ENCODE results near the gene CHCT1.
A peak's percentile ranks its signal among the peaks of the same experiment; 100 is the strongest.
"Not testable (repeated sequence)": the region's sequence is repeated elsewhere in the genome, so short reads cannot be mapped to it uniquely, and the experiment has no call there.

CHCT1 gene

DNA sequence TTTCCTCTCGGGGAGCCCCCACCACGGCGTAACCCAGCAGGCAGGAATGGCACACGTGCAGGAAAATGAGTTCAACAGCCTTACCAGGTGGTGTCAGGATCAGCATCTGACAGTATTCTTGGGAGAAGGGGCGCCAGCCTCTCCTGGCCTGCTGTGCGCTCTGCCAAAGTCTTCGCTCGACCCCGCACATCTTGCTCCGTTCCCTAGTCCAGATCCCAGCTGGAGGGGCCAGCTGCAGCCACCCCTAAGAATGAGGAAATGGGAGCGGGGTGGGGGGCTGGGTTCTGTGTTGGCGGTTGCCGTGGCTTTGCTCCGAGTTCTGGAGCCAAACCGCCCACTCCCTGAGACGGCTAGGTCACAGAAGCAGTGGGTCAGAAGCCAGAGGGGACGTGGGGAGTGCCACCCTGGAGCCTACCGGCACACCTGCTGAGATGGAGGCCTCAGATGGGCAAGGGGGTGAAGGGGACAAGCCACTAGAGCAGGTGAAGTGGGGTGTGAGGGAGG, at the start of gene CHCT1:
Gene CHCT1, plus strand, starts transcription at position 328 of the 504 bp plus-strand sequence. Its CDS starts 104 bp downstream, at position 432.
- Mint-ChIP-seq H3K4me1 (peaks cover 12% of the 10 kb centered on the region), H3K27me3 (no peaks in the 10 kb centered on the region), H3K27ac (peak within 1 kb of the TSS; percentile 97), H3K9me3 (no peaks in the 10 kb centered on the region), H3K4me3 (peak within 1 kb of the TSS; percentile 82 to 92)
- DNase-seq (no peak), ATAC-seq (no peak)

- H3K4me1 Mint-ChIP-seq: peaks cover 14% of the 10 kb centered on the region
- H3K9me3 Mint-ChIP-seq: no peaks in the 10 kb centered on the region
- ATAC-seq (peak; percentile 65), DNase-seq (no peak)
- no peak overlapping the region for H3K4me3 Mint-ChIP-seq
- no peaks in the 10 kb centered on the region for H3K27me3 Mint-ChIP-seq
- no peak overlapping the region for H3K27ac Mint-ChIP-seq
These were observed 49.4 kb upstream of the CHCT1 start for GRCh38 chr17:60372790-60373483.

- ATAC-seq, H3K4me1 Mint-ChIP-seq, H3K4me3 Mint-ChIP-seq, DNase-seq, H3K27me3 Mint-ChIP-seq, H3K9me3 Mint-ChIP-seq, H3K27ac Mint-ChIP-seq: not testable (repeated sequence)
These were observed 44.1 kb upstream of the CHCT1 start for GRCh38 chr17:60378187-60378586.

DNA sequence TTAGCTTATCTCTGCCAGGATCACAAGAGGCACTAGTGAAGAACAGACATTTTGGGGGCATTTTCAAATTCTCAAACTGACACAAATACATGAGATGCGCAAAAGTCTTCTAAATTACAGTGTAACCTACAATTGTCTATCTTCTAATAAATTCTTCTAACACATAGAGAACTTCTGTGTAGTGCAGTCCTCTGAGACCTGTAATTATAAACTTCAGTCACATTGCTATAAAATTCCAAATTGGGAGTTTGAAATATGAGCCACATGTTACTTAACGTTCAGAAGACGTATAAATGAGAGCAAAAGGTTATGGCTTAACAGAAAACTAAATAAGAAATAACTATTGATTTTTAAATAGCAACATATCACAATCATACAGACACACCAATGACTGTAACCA, 42.8 kb upstream of the CHCT1 start:
- H3K4me1 Mint-ChIP-seq: peaks cover 21% of the 10 kb centered on the region
- DNase-seq, H3K9me3 Mint-ChIP-seq, H3K4me3 Mint-ChIP-seq, H3K27ac Mint-ChIP-seq, H3K27me3 Mint-ChIP-seq, ATAC-seq: not testable (repeated sequence)

DNA sequence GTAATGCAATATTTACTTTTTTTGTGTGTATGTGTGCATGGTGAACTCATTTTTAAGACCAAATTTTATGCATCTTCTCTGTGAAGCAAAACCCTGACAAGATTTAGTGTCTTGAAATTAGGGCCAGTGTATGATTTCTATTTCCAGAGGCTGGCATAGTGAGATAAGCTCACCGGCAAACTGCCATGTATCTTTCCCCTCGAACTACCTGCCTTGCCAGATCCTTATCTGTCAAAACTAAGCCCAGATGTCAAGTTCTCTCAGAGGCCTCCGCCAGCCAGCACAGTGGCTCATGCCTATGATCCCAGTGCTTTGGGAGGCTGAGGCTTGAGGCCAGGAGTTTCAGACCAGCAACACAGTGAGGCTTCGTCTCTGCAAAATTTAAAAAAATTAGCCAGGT, 40.3 kb upstream of the CHCT1 start:
- no peak overlapping the region for H3K4me3 Mint-ChIP-seq
- no peaks in the 10 kb centered on the region for H3K9me3 Mint-ChIP-seq
- DNase-seq (no peak), ATAC-seq (no peak)
- peaks cover 41% of the 10 kb centered on the region for H3K4me1 Mint-ChIP-seq
- no peaks in the 10 kb centered on the region for H3K27me3 Mint-ChIP-seq
- H3K27ac Mint-ChIP-seq: no peak overlapping the region

GRCh38 chr17:60383379-60383778, 38.9 kb upstream of the CHCT1 start:
- DNase-seq (no peak), ATAC-seq (no peak)
- no peaks in the 10 kb centered on the region for H3K9me3 Mint-ChIP-seq
- no peak overlapping the region for H3K27ac Mint-ChIP-seq
- peaks cover 46% of the 10 kb centered on the region for H3K4me1 Mint-ChIP-seq
- no peak overlapping the region for H3K4me3 Mint-ChIP-seq
- no peaks in the 10 kb centered on the region for H3K27me3 Mint-ChIP-seq

DNA sequence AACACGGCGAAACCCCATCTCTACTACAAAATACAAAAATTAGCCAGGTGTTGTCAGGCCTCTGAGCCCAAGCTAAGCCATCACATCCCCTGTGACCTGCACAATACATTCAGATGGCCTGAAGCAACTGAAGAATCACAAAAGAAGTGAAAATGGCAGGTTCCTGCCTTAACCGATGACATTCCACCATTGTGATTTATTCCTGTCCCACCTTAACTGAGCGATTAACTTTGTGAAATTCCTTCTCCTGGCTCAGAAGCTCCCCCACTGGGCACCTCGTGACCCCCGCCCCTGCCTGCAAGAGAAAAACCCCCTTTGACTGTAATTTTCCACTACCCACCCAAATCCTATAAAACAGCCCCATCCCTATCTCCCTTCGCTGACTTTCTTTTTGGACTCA, 37.4 kb upstream of the CHCT1 start:
- H3K27me3 Mint-ChIP-seq, ATAC-seq, H3K9me3 Mint-ChIP-seq, H3K4me3 Mint-ChIP-seq, DNase-seq: not testable (repeated sequence)
- Mint-ChIP-seq H3K27ac (peak overlapping the region in 1 of 2 donors; percentile 7), H3K4me1 (peaks cover 60% of the 10 kb centered on the region)

DNA sequence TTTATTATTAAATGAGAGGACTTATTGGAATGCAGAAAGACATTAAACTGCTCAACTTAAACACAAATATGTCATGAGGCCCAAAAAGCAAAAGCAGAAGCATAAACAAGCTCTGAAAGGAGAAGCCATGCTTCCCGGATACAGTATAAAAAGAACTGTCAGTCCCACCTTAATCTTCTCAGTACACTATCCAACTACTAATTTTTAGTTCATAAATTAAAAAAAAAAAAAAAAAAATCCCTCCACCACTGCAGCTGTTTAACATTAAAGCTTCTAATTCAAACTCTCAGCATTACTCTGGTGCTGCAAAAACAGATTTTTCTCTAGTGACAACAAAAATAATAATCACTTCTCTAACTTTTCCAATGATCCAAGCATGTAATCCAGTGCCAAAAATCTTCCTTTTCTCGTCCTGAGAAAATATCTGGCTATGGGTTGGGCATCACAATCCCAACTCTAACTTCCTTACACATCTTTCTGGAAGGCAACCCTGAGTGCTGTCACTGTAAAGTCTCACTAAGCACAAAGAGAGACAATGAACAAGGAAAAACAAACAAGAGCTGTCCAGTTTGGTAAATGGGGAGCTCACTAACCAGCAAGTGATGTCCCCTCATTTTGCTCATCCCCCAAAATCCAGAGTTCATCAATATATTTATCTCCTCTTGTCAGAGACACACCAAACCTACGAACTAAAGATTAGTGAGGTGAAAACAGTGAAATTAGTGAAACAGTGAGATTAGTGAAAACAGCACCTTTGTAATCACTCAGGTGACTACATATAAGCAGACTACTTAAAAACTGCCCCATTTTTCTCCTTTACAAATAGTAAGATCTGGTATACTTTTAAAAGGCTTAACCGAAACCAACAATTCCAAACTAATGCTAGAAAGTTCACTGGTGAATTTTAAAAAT, 35.9 kb upstream of the CHCT1 start:
- H3K27ac Mint-ChIP-seq: no peak overlapping the region

GRCh38 chr17:60387666-60388065, 34.6 kb upstream of the CHCT1 start:
- H3K27me3 Mint-ChIP-seq: no peaks in the 10 kb centered on the region
- DNase-seq (no peak), ATAC-seq (no peak)
- peaks cover 64% of the 10 kb centered on the region for H3K4me1 Mint-ChIP-seq
- no peak overlapping the region for H3K27ac Mint-ChIP-seq
- no peak overlapping the region for H3K4me3 Mint-ChIP-seq
- H3K9me3 Mint-ChIP-seq: no peaks in the 10 kb centered on the region

More for the DNA sequence above, 35.9 kb upstream of the CHCT1 start:
- DNase-seq (no peak), ATAC-seq (no peak)
- Mint-ChIP-seq H3K27me3 (no peaks in the 10 kb centered on the region), H3K4me1 (peaks cover 72% of the 10 kb centered on the region), H3K9me3 (no peaks in the 10 kb centered on the region), H3K4me3 (no peak overlapping the region)

- ATAC-seq (no peak), DNase-seq (no peak)
- Mint-ChIP-seq H3K27ac (peak overlapping the region in 1 of 2 donors; percentile 23), H3K9me3 (no peaks in the 10 kb centered on the region), H3K4me1 (peaks cover 67% of the 10 kb centered on the region), H3K4me3 (no peak overlapping the region), H3K27me3 (no peaks in the 10 kb centered on the region)
These were observed 33.5 kb upstream of the CHCT1 start for GRCh38 chr17:60388742-60389141.

GRCh38 chr17:60390186-60390585, 32.1 kb upstream of the CHCT1 start:
- DNase-seq: no peak
- no peak overlapping the region for H3K27ac Mint-ChIP-seq
- H3K27me3 Mint-ChIP-seq: no peaks in the 10 kb centered on the region
- ATAC-seq: no peak
- H3K9me3 Mint-ChIP-seq: no peaks in the 10 kb centered on the region
- peaks cover 66% of the 10 kb centered on the region for H3K4me1 Mint-ChIP-seq
- H3K4me3 Mint-ChIP-seq: peak overlapping the region; percentile 94 to 98

DNA sequence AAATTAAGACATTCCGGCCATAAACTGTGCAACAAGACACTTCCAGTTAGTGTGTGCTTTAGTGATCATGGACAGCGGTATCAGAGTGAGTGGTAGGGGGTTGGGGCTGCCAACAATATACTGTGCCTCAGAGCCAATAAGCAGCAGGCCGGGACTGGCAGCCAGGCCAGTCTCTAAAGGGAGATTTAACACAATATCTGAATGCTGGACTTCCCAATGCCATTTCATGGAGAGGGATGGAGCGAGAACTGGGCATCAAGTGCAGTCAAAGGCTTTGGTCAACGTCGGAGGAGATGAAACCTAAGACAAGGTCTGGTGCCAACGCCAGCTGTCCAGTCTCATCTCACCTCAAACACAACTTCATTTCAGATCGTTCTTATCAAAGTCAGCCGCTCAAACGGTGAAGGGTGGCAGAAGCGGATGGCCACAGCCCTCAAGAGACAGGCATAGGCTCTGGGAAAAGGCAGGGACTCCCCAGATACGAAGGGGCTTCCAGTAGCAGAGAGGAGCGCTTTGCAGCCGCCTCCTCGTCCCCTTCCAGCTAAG, 31.3 kb upstream of the CHCT1 start:
- Mint-ChIP-seq H3K27me3 (no peaks in the 10 kb centered on the region), H3K4me3 (peak overlapping the region; percentile 94 to 98), H3K27ac (peak overlapping the region; percentile 99 to 100), H3K9me3 (no peaks in the 10 kb centered on the region), H3K4me1 (peaks cover 66% of the 10 kb centered on the region)
- peak; percentile 19 to 24 for DNase-seq
- ATAC-seq: no peak

- peak overlapping the region; percentile 99 to 100 for H3K27ac Mint-ChIP-seq
- DNase-seq (no peak), ATAC-seq (peak; percentile 62)
- H3K4me1 Mint-ChIP-seq: peaks cover 60% of the 10 kb centered on the region
- H3K4me3 Mint-ChIP-seq: peak overlapping the region; percentile 94 to 98
- H3K9me3 Mint-ChIP-seq: no peaks in the 10 kb centered on the region
- H3K27me3 Mint-ChIP-seq: no peaks in the 10 kb centered on the region
These were observed 30.7 kb upstream of the CHCT1 start for GRCh38 chr17:60391471-60392041.

DNA sequence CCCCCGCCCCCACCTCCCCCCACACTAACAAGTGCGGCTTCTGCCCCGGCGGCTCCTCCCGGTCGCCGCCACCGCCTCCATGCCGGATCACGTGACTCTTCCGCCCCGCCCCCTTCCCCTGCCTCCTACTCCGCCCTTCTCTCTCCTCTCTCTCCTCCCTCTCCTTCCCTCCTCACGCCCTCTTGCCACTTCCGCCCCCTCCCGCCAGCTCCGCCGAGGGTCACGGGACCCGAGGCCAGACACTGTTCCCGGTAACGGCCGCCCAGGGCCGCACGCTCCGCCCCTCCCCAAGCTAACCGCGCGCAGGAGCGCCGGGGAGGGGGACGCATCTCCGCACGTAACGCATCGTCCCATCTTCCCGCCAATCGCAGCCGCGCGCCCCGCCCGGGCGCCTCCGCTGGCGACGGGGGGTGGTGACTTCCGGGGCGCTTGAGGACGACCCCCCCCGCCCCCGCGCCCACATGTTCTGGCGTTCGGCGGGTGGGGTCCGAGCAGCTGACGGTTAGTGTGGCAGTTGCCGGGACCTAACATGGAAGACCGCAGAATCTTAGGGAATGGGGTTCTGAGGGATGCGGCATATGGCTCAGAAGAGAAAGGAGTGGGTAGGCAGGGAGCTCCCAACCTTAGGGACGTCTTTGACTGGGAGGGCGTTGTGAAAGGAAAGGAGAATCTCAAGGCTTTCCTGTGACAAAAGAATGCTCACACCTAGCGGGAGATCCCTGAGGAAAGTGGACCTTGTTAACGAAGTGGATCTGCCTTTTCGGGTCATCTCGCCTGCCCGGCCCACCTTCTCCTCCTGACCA, 30.0 kb upstream of the CHCT1 start, which contains the start of gene USP32:
Gene USP32, minus strand, starts transcription at position 92 of the 803 bp plus-strand sequence. CDS start 194 bp downstream, outside the sequence.
- Mint-ChIP-seq H3K4me3 (peak within 1 kb of the TSS; percentile 94 to 98), H3K27me3 (no peaks in the 10 kb centered on the region)

More for the DNA sequence above, 30.0 kb upstream of the CHCT1 start, which contains the start of gene USP32:
- Mint-ChIP-seq H3K27ac (peak within 1 kb of the TSS; percentile 99 to 100), H3K9me3 (no peaks in the 10 kb centered on the region), H3K4me1 (peaks cover 58% of the 10 kb centered on the region)
- ATAC-seq (peak; percentile 93), DNase-seq (peak; percentile 96 to 98)
